Fibroblast of skin of left quadriceps (primary cell): ENCODE results near the gene DTNBP1.

ENCODE experiments used
- DNase-seq, 2 experiments: peaks; one replicate each; pipeline ENCODE4 v3.0.0-alpha.2; 2013; ENCODE audit warnings: low read depth in 2 of 2

Gene DTNBP1

DNA sequence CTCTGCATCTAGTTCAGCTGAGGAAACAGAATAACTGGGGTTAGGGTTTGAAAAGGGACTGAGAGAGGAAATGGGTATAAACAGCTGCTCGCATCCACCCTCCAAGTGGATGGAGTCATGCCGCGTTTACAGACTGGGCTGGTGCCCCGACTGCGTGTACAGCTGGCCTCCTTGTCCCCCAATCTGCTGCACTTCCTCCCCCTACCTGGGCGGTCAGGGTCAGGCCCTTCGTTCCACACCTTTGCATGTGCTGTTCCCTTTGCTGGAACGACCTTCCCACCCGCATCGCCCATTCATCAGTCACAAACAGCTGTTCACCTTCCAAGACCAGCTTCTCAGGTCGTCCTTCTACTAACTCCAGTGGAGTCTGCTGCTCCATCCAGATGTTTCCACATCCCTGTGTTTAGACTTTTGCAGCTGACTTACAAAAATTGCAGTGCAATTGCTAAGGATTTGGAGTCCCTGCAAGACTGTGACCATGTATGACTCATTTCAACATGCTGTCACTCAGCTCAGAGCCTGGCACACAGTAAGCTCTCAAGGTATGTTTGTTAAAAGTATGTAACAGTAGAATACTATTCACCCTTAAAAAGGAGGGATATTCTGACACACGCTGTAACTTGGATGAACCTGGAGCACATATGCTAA lies 129.3 kb downstream of the DTNBP1 start:
- DNase-seq = no peak

DNA sequence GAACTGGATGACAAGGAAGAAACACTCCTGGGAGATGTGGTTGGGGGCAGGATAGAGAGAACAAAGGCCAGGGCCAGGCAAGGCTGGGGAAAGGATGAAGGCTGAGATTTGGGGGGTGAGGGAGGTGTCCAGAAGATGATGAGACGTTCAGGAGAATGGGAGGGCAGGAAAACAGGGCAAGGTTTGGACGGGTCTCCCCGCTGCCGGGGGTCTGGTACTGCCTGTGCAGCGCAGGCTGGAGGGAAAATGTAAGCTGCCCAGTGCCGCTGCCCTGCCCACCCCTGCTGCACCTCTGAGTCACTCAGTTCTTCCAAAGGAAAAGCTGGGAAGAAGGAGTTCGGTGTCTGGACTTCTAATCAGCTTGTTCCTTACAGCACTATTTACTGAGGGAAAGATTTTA lies 130.9 kb downstream of the DTNBP1 start:
- no peak for DNase-seq

DNA sequence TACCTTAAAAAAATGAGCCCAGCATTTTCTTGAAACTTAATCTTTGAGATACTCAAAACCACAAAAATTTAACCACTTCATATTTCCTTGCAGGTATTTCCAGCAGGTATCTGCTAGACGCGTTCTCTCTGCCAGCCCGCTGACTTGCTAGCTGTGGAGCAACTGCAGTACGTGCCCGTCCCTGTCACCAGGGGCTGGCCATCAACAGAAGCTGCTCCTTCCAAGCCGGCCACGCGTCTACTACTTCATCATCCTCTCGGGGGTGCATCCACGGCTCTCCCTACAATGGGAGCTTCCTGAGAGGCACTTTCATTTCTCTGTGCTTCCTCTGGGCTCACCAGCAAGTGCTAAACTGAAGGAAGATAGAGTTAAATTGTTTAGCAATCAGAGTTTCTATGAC lies 132.4 kb downstream of the DTNBP1 start:
- no peak for DNase-seq

DNA sequence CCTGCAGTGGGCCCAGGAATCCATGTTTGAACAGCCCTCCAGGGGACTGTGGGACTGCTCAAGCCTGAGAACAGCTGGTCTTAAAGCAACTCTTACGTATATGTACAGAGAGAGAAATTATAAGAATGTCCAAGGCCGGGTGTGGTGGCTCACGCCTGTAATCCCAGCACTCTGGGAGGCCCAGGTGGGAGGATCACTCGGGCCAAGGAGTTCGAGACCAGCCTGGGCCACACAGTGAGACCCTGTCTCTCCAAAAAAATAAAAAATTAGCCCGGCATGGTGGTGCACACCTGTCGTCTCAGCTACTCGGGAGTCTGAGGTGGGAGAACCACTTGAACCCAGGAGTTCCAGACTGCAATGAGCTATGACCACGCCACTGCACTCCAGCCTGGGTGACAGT lies 134.0 kb downstream of the DTNBP1 start:
- DNase-seq = no peak

DNA sequence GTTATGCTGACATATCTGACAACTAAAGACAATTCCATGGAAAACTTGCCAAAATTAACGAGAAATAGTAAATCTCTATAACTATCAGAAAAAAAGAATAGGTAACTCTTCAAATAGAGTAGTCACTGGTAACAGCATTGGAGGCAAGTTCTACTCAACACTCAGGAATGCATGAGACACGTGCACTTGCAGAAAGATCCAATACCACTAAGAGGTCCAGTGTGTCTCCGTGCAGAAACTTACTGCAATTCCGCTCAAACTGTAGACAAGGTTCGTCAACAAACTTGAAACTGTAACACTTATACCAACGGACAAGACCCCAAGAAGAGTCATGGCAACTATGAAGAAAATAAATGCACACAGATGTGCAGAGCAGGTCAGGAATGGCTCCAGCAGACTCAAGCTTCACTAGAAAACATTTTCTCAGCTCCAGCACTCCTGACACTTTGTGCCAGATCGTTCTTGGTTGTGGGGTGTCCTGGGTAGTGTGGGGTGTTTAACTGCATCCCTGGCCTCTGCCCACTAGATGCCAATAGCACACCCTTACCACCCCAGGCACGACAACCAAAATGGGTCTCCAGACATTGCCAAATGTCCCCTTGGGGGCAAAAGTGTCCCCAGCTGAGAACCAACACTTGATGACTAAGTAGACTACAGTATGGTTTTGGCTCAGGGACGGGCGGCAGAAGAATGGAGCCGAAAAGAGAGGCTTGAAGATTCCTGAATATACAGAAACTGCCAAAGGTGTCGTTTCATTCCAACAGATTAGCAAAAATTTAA lies 134.8 kb downstream of the DTNBP1 start:
- no peak for DNase-seq

DNA sequence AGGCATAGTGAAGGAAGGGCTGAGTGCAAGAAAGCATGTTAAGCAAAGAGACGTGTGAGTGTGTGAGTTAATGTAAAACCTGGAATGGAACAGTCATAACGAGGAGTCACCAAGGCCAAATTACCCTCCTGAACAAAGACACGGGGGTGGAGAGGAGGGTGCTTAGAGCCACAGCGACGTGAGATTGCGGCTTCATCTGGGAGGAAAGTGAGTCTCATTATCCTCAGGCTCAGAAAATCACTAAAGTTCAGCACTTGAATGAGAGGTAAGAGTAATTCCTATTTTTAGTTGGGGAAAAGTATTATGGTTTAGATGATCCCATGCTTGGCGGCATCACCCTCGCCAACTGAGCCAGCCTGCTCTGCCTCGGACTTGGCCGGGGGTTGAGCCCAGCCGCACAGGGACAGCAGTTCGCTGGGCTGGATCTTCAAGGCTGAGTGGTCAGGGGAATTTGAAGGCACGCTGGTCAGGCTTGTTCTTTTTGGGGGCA lies 136.6 kb downstream of the DTNBP1 start:
- DNase-seq = no peak

DNA sequence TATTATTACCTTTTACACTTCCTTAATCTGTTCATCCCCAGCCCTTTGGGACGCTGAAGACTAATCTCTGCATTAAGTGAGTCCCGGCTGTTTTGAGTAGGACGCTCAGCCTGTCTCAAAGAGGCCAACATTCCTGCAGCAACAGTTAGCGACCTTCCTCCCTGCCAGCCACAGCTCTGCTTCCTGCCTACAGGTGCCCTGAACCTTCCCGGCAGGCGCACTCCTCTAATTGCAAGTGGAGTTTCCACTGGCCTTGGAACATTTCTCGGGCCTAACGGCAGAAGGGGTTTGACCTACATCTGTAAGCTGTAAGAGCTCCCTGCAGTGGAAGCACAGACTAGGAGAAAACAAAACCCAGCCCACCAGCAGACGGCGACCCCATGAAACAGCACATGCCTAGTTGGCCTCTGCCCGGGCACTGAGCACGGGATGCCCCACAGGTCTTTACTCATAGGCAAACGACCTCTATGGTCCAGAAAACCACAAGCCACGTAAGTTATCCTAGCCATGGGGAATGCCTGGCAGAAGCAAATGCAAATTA lies 137.9 kb downstream of the DTNBP1 start:
- DNase-seq = no peak

DNA sequence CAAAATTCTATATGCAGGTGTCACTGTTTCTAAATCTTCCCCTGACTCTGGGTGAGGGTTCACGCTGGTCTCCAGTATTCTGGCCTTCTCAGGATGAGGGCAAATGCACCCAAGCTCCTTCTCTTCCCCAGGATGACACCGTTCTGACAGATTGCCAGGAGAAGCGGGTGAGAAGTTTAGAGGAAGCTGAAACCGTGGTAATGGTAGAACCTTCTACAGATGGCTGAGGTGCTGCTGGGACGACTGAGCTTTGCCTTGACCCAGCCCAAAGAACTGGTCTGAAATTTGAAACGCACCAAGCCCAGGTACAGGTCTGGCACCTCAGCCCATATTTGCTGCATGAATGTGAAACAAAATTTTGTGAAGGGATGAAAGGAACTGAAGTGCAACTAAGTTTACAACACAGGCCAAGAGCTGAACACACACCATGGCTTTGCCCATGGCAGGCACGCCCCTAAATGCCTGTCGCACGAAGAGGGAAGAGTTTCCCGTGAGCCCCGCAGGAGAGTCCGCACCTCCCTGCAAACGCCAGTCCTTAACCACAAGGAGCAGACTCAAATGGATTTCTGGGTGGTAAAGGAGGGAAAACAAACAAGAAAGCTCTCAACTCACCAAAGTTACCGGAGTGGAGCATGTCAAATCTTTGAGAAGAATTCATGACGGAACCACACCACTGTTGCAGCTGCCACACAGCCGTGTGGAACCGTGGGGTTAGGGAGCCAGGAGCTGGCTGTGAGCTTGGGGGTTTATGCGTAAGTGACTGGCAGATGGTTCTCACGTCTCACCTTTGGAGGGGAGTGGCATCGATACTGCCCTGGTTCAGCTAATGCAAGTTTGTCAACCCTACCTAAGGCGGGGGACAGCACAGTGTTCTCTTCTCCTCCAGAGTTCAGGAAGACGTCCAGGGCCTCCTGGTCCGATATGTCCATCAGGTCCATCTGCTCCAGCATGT lies 138.9 kb downstream of the DTNBP1 start:
- no peak for DNase-seq

DNA sequence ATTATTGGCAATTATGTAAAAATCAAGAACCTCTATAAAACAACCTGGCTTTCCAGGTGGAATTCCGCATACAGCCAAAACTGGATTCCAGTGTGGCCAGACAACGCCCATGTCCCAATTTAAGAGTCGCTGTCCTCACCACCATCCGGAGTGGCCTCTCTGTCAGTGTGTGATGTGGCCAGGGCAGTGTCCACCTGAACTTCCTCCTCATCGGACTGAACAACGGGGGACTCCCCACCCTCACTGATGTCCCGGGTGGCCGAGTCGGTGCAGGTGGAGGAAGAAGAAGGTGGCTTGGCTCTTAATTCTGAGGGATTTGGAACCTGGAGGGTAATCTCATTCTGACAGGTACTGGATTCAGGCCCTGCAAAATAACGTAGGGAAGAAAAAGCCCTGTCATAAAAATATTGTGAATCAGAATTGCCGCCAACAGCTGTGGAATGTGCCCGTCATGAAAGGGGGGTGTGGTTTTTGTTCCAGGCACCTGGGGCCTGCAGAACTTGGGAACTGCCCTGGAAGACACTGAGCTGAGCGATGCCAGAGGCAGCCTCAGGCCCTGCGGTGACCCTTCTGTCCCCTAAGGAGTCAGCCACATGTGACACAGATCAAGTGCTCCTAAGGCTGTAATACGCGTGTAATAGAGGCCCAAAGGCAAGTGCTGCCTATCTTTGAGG lies 139.8 kb downstream of the DTNBP1 start:
- DNase-seq = no peak

DNA sequence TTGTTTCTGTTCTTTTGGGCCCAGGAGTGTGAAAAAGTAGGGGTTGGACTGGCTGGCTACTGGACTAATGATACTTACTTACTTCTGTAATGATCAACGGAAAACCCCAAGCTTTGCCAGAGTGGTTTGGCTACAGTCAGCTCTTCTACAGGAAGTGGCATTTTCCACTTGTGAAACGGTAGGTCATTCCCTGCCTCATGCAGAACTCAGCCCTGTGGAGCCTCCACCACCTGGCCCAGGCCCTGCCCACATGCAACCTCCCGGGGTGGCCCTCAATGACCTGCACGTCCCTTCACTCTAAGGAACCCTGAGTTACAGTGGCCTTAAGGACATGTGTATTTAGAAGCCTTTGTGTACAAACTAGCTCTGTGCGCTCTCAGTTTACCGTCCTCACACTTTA lies 140.4 kb downstream of the DTNBP1 start:
- DNase-seq = no peak

DNA sequence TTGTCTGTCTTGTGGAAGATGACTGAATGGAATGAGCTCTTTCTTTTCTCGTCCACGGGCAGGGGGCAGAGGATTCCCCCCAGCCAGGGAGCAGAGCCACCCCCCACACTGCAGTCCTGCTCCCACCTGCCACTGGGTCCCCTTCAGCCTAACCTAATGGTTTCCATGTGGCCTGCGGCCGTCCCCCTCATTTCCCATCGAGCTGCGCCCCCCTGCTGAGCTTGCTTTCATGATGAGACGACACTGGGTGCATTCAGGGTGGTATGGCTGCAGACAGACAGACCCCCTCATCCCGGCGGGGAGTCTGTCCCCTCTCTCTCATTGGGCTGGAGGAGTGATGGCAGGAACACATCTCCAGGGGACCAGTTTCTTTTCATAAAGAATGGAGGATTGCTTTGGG lies 140.8 kb downstream of the DTNBP1 start:
- DNase-seq = no peak

DNA sequence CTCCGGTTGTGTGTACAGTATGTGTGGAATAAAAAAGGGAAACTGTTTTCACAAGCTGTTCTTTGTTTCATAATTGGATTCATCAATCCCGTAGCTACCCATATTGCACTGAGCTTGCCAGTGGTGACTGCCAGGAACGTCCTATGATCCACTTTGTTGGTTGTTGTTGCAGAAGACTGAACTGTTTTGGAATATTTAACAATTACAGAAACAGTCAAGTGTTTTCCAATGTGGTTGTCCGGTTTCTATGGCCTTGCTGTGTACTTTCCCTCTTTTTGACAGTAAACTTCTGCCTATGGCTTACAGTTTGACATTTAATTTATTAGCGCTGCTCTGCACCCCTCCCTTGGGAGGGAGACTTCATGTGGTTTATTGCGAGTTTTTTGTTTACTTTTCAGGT lies 141.2 kb downstream of the DTNBP1 start:
- no peak for DNase-seq

DNA sequence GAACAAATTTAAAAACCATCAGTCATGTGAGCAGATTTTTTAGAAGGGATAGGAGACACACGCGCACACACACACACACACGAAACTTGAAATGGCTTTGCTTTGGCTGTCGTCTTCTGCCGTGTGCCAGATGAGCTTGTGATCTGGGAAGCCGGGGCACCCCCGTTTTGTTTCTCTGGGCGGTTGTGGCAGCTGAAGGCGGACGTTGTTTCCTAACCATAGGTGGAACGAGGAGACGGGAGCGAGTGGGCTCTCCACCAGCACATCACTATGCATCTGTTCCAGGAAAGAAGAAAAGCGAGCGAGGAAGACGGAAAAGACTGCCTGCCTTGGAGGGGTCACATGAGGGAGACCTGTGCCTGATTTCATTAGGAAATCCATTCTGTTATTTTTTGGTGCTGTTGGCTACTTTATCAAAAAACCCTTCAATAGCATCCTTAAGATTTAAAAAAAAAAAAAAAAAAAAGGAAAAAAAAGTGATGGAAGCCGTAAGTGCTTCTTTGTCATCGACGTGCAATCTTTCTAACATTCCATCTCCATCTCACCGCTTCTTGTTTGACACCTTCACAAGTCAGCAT lies 142.1 kb downstream of the DTNBP1 start:
- DNase-seq = no peak

DNA sequence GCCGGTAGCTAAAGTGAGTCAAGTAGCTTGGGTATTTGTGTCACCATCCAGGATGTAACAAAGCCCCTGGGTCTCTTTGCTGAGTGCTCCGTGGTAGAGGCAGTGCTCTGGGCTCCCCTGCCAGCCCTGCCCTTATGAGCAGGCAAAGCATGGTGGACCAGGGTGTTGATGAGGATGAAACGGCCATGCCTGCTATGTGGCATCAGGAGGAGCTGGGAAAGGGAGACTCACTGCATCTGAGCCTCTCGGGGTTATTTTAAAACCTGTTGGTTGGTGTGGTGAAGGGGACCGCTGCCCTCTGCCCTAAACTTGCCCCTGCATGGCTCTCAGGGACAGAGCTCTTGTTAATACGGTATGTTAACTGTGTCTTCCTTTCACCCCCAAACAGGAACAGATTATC lies 143.1 kb downstream of the DTNBP1 start:
- no peak for DNase-seq

DNA sequence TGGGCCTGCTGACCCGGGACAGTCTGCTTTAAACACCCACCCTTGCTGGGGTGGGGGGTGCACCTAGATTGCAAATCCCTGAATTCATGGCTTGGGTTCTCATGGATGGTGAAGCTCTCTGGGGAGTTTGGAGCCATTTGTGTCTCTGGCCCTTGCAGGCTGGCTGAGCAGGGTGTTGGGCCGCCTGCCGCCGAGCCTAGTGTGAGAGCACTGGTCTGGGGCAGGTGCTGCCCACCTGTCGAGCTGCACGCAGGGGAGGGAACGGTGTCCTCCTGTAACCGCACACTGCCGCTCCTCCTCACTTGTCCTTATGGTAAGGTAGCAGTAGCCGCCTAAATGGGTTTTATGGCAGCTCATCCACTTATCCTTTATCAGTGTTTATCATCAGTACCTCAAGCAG lies 143.9 kb downstream of the DTNBP1 start:
- no peak for DNase-seq

DNA sequence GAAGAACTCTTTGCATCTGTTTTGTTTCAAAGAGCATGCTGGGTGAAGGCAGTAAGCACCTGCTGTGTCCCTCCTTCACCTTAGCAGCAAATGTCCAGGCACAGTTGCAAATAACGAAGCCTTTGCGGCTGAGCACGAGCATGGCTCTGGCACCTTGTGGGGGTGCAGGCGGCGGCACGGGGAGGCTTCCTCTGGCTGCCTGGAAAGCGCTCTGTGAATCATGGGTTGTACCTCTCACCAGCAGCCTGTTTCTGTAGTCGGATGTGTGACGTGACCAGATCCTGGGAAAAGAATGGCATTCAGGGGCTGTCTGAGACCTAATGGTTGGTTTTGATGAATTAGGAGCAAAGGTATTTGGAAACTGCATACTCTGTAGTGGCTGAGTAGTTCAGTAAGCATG lies 144.8 kb downstream of the DTNBP1 start:
- DNase-seq = no peak

DNA sequence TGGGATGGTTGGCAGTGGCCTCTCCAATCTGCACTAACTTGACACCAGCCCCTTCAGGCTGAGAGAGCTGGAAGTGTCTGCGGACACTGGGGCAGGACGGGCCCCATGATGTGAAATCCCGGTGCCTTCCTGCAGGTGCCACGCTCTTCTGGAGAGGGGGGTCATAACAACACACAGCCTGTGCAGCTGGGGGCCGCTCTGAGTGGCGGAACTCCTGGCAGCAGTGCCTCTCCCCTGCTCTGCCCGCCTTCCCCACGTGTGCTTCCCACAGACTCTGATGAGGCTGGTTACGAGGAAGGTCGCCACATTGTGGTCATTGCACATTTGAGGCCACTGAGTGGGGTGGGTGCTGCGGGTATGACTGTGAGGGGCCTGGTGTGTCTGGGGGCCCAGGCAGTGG lies 145.2 kb downstream of the DTNBP1 start:
- no peak for DNase-seq

DNA sequence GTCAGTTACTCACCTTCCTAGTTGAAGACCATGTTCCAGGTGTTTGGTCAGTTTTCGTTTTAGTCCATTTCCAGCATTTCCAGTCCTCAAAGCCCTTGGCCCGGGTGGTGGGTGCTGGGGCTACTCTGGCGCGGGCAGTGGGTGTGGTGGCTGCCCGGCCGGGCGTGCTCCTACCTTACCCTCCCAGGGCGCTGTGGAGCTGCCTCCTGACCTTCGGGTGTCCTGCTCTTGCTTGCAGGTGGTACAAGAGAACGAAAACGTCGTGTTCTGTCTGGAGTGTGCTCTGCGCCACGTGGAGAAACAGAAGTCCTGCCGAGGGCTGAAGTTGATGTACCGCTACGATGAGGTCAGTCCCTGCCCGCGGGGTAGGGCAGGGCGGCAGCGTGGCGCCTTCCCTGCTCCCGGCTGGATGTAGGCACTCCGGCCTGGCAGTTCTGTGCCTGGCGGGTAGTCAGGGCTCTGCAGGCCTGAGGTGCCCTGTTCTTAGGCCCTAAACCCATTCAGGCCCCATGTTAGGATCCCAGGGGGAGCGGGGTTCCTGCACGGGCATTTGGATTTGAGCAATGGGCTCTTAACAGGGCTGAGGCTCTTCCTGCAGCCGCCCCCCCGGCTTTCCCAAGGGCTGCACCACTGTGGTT lies 145.8 kb downstream of the DTNBP1 start:
- no peak for DNase-seq

DNA sequence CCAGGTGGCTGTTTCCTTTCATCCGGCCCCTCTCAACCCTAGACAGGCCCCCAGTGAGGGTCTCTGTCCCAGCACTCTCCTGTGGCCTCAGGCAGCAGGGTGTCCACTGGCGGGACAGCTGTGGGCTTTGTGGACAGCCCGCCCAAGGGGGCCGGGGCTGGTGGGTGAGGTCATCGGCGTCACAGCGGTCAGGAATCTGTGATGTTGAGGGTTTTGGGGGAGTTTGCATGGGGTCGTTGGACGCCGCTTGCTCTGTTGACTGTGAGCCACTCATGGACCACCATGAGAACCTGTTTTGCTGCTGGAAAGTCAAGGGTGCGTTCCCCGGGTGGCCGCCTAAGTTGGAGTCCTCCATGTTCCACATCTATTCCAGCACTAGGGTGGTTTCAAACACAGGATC lies 146.4 kb downstream of the DTNBP1 start:
- no peak for DNase-seq

DNA sequence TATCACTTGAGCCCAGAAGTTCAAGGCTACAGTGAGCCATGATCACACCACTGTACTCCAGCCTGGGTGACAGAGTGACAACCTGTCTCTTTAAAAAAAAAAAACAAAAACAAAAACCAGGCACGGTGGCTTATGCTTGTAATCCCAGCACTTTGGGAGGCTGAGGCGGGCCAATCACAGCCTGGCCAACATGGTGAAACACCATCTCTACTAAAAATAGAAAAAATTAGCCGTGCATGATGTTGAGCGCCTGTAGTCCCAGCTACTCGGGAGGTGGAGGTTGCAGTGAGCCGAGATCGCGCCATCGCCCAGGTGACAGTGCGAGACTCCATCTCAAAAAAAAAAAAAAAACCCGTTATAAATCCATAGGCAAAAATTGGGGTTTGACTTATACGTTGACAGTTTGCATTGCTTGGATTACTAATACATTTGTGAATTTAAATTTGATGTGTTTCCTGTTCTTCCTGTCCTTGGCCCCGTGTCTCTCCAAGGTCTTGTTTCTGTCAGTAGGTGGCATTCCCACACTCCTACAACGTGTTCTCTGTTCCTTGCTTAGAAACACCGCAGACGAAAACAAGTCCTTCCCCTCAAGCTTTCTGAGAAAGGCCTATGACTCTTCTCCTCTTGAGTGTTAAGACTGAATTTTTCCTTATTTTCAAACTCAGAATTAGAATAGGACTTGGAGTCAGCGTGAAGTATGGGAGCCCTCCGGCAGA lies 147.0 kb downstream of the DTNBP1 start:
- DNase-seq = no peak
